ENCODE data around the gene THAP4. TPM values are rescaled to one million over a fixed set of nuclear protein-coding genes. Genes with fewer than 3 reads are reported as not detected.

THAP4 gene, protein sequence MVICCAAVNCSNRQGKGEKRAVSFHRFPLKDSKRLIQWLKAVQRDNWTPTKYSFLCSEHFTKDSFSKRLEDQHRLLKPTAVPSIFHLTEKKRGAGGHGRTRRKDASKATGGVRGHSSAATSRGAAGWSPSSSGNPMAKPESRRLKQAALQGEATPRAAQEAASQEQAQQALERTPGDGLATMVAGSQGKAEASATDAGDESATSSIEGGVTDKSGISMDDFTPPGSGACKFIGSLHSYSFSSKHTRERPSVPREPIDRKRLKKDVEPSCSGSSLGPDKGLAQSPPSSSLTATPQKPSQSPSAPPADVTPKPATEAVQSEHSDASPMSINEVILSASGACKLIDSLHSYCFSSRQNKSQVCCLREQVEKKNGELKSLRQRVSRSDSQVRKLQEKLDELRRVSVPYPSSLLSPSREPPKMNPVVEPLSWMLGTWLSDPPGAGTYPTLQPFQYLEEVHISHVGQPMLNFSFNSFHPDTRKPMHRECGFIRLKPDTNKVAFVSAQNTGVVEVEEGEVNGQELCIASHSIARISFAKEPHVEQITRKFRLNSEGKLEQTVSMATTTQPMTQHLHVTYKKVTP
- total RNA-seq: 29.3 and 43.5 TPM in 2 replicates

GRCh38 chr2:241637018-241637794, at the start of gene THAP4, which contains the start of gene ATG4B:
Gene THAP4, minus strand, starts transcription at chr2:241637158. Its CDS starts 141 bp downstream, at chr2:241637017.
Gene ATG4B, plus strand, starts transcription at chr2:241637693. Its CDS starts 22 bp downstream, at chr2:241637715.

GRCh38 chr2:241558532-241559322, 78.2 kb downstream of the THAP4 start, which contains the start of gene BOK:
Gene BOK, plus strand, starts transcription at chr2:241558745. Its CDS starts 739 bp downstream, at chr2:241559484.

Other genes starting within 250 kb of the THAP4 start
- gene STK25, start 128.6 kb downstream of the THAP4 start, total RNA-seq: 189 and 239 TPM in 2 replicates
- 13.4 and 14.5 TPM in 2 replicates for gene BOK, start 78.4 kb downstream of the THAP4 start, total RNA-seq
- 57.5 and 74.7 TPM in 2 replicates for gene ATG4B, start 535 bp upstream of the THAP4 start, total RNA-seq
- gene DTYMK, start 49.7 kb upstream of the THAP4 start, total RNA-seq: 12.4 and 14.7 TPM in 2 replicates
- 35.1 and 40.1 TPM in 2 replicates for gene ING5, start 64.9 kb upstream of the THAP4 start, total RNA-seq
- gene D2HGDH, start 97.5 kb upstream of the THAP4 start, total RNA-seq: 19.2 and 27.4 TPM in 2 replicates
- 0.33 and 0.46 TPM in 2 replicates for gene GAL3ST2, start 139.7 kb upstream of the THAP4 start, total RNA-seq
- 0.07 and 0.13 TPM in 2 replicates for gene NEU4, start 172.0 kb upstream of the THAP4 start, total RNA-seq
- gene PDCD1, start 221.7 kb upstream of the THAP4 start, total RNA-seq: not detected in 2 replicates
- gene RTP5, start 232.6 kb upstream of the THAP4 start, total RNA-seq: not detected in 2 replicates

Data from smooth muscle cell of the pulmonary artery (primary cell).